CD4-positive, alpha-beta T cell (primary cell): ENCODE results near the gene POU2F3. TPM values are rescaled to one million over a fixed set of nuclear protein-coding genes. Genes with fewer than 3 reads are reported as not detected.

Experiments
- ATAC-seq: fragments of 200-7000 bp; cut with Tn5 transposase; one replicate; pipeline ENCODE4 v1.10.0; 2022; ENCODE audit warnings: mild to moderate bottlenecking; ENCODE audit not compliant: poor library complexity
- CTCF ChIA-PET: fragments of 350-600 bp; sonication (Branson Sonifier 250); formaldehyde crosslinking; loops from one replicate; lab custom pipeline; 2021; ENCODE audit warnings: antibody characterized with exemption, inconsistent platforms; lab: Charles Lee
- POLR2A ChIA-PET: fragments of 350-600 bp; sonication (Branson Sonifier 250); formaldehyde crosslinking; loops from one replicate; lab custom pipeline; 2021; ENCODE audit warnings: antibody characterized with exemption, inconsistent platforms; lab: Charles Lee
- DNase-seq, 14 experiments: peaks; one replicate each; pipeline ENCODE4 v3.0.0-alpha.2; 2013 to 2020; ENCODE audit warnings: mixed read lengths in 2 of 14
- H3K27ac ChIP-seq, 2 donors: one replicate each; pipeline versions ENCODE4 v1.5.1 to v1.7.0; 2013; ENCODE audit warnings: low read length in 2 of 2, low read depth in 1 of 2, mild to moderate bottlenecking in 1 of 2
- H3K27me3 ChIP-seq, 2 experiments: 1 replicate in 1 of 2; 2 replicates in 1 of 2; pipeline versions ENCODE4 v1.6.1 to v1.7.0; 2013; ENCODE audit warnings: low read length in 2 of 2, control low read depth in 1 of 2, mild to moderate bottlenecking in 1 of 2, moderate library complexity in 1 of 2; ENCODE audit not compliant: insufficient read depth in 2 of 2, control insufficient read depth in 1 of 2
- H3K36me3 ChIP-seq: one replicate; pipeline ENCODE4 v1.6.1; 2013; ENCODE audit warnings: low read length, control low read depth; ENCODE audit not compliant: insufficient read depth
- H3K4me1 ChIP-seq: one replicate; pipeline ENCODE4 v1.6.1; 2013; ENCODE audit warnings: low read length, control low read depth; ENCODE audit not compliant: insufficient read depth
- H3K4me3 ChIP-seq: one replicate; pipeline ENCODE4 v1.5.1; 2013; ENCODE audit warnings: mild to moderate bottlenecking, low read length, moderate library complexity
- H3K9me3 ChIP-seq, 2 experiments: 1 replicate in 1 of 2; 2 replicates in 1 of 2; pipeline versions ENCODE4 v1.6.1 to v1.7.0; 2013; ENCODE audit warnings: low read length in 2 of 2, mild to moderate bottlenecking in 2 of 2, control low read depth in 1 of 2, moderate library complexity in 1 of 2; ENCODE audit not compliant: control insufficient read depth in 1 of 2, insufficient read depth in 1 of 2
- H3K27ac Mint-ChIP-seq: one replicate; pipeline ENCODE4 v1.8.0; 2020; ENCODE audit warnings: mixed read lengths
- H3K27me3 Mint-ChIP-seq: one replicate; pipeline ENCODE4 v1.8.0; 2021; ENCODE audit warnings: mixed read lengths
- H3K36me3 Mint-ChIP-seq: one replicate; pipeline ENCODE4 v1.8.0; 2021; ENCODE audit warnings: low read depth, mixed read lengths
- H3K4me1 Mint-ChIP-seq: one replicate; pipeline ENCODE4 v1.8.0; 2021; ENCODE audit warnings: low read depth, mixed read lengths
- H3K4me3 Mint-ChIP-seq: one replicate; pipeline ENCODE4 v1.8.0; 2020; ENCODE audit warnings: mild to moderate bottlenecking, mixed read lengths
- H3K9me3 Mint-ChIP-seq: one replicate; pipeline ENCODE4 v1.8.0; 2020; ENCODE audit warnings: mixed read lengths
- CTCF ChIP-seq: fragments of 200-600 bp; IDR thresholded peaks from one replicate; pipeline ENCODE4 v1.8.0; 2022; ENCODE audit warnings: antibody characterized with exemption, mild to moderate bottlenecking
- intact Hi-C, 2 experiments: fragments of 100-400 bp; cut with DNase I in 1 of 2; cut with micrococcal nuclease in 1 of 2; formaldehyde crosslinking; loops; one replicate each; pipeline versions ENCODE4 v1.15.1 to v1.9.0; 2023 to 2025; cut with DNase I, micrococcal nuclease
- total RNA-seq, 174 experiments: library from RNA in 2 of 174; stranded (reverse) in 2 of 174; gene quantifications; one replicate each; pipeline ENCODE4 v1.2.3 and lab custom pipeline; 2021 to 2026

Gene POU2F3
- total RNA-seq, 2 experiments from 2014 or later = not detected

- no peak overlapping the region for H3K27ac Mint-ChIP-seq
- Histone ChIP-seq H3K4me3 (no peak overlapping the region), H3K36me3 (no peaks in the 10 kb centered on the region), H3K9me3 (no peaks in the 10 kb centered on the region), H3K27me3 (peaks cover 0 to 8% of the 10 kb centered on the region in 2 experiments), H3K4me1 (no peaks in the 10 kb centered on the region), H3K27ac (no peak overlapping the region)
- H3K4me1 Mint-ChIP-seq = no peaks in the 10 kb centered on the region
- no peak for TF ChIP-seq CTCF
- intact Hi-C loops = no loop called here
- H3K36me3 Mint-ChIP-seq = no peaks in the 10 kb centered on the region
- ChIA-PET POLR2A (no interaction called here), CTCF (no interaction called here)
- H3K9me3 Mint-ChIP-seq = no peaks in the 10 kb centered on the region
- DNase-seq = no peak
- H3K4me3 Mint-ChIP-seq = no peak overlapping the region
- ATAC-seq = no peak
- H3K27me3 Mint-ChIP-seq = peaks cover 45% of the 10 kb centered on the region
Measured at GRCh38 chr11:120363436-120363835, 123.5 kb downstream of the POU2F3 start.

- Histone ChIP-seq H3K27me3 (peaks cover 0 to 5% of the 10 kb centered on the region in 2 experiments), H3K4me3 (no peak overlapping the region), H3K36me3 (no peaks in the 10 kb centered on the region), H3K27ac (no peak overlapping the region), H3K9me3 (no peaks in the 10 kb centered on the region), H3K4me1 (no peaks in the 10 kb centered on the region)
- Mint-ChIP-seq H3K4me3 (no peak overlapping the region), H3K9me3 (no peaks in the 10 kb centered on the region), H3K27ac (no peak overlapping the region), H3K4me1 (no peaks in the 10 kb centered on the region), H3K36me3 (no peaks in the 10 kb centered on the region), H3K27me3 (peaks cover 32% of the 10 kb centered on the region)
- DNase-seq = no peak
- no peak for ATAC-seq
- no peak for TF ChIP-seq CTCF
- CTCF ChIA-PET = no interaction called here
- POLR2A ChIA-PET = no interaction called here
- intact Hi-C loops = no loop called here
Measured at GRCh38 chr11:120365512-120365911, 125.6 kb downstream of the POU2F3 start.

Other genes starting within 250 kb of the POU2F3 start
- not detected for gene TRIM29, start 102.0 kb upstream of the POU2F3 start, total RNA-seq
- gene OAF, start 29.1 kb upstream of the POU2F3 start, total RNA-seq = 1 to 10 TPM; 3.1 to 3.2 TPM
- not detected for gene TLCD5, start 85.2 kb downstream of the POU2F3 start, total RNA-seq
- 1 to 10 TPM; 3.6 TPM for gene ARHGEF12, start 96.3 kb downstream of the POU2F3 start, total RNA-seq